M059J (cell line): Measurements from ENCODE around the gene TCL1A. TPM values are rescaled to one million over a fixed set of nuclear protein-coding genes. Genes with fewer than 3 reads are reported as not detected.
"Not testable (repeated sequence)": the region's sequence is repeated elsewhere in the genome, so short reads cannot be mapped to it uniquely, and the experiment has no call there.

Experiments used
- DNase-seq: peaks from one replicate; pipeline ENCODE4 v3.0.0-alpha.2; 2012; ENCODE audit warnings: low read depth
- total RNA-seq: library from RNA; depleted of rRNA; stranded (reverse); fragments of >200 nt; shearing (Covaris generic); gene quantifications from 2 replicates; pipeline ENCODE4 v1.2.3, GENCODE V29; 2014; rRNA removed

TCL1A gene
- total RNA-seq, 1 experiment from 2014 or later: not detected

DNA sequence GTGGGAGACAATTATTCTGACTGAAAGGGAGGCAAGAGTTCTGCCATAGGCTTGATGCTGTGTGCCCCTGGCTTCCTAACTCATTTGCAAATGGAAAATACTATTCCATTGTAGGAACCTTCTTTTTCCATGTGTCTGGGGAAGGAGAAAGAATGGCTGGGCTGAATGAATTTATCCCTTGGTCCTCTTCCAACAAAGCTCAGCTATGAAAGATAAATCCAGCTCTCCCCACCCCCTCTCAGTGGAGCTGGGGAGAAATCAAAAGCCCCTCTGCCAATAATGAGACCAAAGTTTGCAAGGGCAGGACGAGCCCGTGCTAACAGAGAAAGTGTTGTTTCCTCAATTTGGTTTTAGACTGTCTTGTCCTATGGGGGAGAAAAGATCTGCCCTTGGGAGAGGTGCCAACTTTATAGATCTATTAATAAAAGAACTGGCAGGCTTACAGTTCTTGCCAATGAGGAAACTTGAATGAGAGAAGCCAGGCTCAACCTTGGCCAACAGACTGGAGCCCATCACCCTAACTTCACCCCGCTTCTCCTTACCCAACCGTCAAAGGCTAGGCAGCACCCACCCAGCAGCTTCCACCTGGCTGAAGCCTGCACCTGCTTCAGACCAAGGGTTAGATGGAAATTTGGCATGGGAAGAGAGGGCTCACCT is 36.6 kb downstream of the TCL1A start:
- no peak for DNase-seq

DNA sequence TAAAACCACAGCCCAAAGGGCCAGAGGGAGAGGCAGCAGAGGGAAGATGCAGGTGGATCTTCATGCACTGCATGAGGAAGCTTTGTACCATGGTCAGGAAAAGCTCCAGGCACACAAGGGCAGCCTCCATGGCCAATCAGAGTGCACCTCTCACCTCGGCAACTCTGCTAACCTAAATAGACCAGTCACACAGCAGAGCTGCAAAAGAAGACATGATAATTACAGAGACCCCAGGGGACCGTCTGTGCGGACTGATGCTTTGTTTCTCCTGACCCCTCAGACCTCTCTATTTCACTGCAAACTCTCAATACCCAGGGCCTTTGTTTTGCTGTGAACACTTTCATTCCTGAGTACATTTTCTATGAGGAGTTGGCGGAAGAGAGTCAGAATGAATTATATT is 38.4 kb downstream of the TCL1A start:
- DNase-seq: no peak

DNA sequence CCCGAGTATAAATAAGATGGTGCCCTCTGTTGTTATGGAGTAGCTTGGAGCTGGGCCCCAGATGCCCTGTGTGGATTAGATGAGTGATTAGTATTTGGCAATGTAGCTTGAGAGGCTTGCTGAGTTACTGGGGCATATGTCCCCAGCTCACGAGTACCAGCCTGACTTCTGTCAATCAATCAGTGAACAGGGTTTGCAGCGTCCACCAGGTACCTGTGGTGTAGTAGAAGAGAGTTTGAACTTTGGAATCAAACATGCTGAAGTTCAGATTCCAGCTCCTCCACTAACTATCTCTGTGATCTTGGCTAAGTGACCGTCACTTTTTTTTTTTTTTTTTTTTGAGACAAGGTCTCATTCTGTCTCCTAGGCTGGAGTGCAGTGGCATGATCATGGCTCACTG is 39.3 kb downstream of the TCL1A start:
- DNase-seq: no peak

DNA sequence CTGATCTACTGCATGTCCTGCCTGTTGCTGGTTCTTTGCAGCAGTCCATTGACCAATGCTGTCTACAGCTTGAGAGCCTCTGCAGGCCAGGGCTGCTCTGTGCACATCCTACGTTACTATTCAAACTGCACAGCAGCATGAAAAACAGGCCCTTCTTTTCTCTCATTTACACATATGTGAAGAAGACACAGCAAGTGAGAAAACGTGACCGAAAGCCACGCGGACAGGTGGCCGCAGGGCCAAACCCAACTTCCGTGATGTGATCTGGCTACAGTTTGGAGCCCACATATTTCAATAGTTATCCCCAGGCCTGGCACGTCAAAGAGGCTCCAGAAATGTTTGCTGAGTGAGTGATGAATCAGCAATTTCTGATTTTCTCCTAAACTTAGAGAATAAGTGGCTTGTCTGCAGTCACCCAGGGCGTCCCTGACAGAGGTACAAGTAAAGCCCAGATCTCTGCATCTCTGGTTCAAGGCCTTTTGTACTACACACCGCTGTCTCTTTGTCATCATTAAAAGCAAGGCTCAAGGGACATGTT is 45.6 kb downstream of the TCL1A start:
- DNase-seq: no peak

DNA sequence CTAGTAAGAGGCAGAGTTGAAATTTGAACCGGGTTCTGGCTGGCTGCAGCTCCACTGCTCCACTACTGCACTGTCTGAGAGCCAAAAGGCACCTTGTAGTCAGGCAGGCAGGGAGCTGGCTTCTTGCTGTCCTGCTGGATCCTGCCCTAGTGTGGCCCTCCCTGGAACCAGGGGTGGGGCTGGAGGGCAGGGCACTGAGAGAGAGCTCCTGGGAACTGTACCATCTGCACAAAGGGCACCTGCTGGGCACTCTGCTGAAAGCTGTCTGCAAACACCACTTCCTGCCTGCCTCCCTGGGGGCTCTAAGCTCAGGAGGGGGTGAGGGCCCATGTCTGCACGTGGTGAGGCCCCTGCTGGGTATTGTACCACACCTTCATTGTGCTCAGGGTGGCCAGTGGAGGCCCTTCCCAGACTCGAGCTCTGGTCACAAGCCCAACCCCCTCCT is 46.7 kb downstream of the TCL1A start:
- DNase-seq: no peak

DNA sequence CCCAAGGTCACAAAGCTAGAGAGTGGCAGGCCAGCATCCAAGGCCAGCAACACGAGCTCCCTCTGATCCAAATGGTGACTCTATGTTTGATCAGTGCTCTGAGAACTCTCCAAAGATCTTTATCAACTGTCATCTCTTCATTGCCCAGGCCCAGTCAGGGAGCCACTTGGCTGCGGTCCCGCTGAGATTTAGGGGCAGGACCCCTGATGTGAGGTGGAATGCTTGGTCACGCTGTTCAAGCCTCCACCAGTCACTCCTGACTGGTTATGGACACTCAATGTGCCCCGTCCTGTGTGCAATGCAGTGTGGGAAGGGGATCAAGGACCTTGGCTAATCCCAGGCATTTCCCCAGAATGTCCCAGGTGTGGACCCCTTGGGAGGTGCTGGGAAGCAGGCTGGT is 47.5 kb downstream of the TCL1A start:
- no peak for DNase-seq

DNA sequence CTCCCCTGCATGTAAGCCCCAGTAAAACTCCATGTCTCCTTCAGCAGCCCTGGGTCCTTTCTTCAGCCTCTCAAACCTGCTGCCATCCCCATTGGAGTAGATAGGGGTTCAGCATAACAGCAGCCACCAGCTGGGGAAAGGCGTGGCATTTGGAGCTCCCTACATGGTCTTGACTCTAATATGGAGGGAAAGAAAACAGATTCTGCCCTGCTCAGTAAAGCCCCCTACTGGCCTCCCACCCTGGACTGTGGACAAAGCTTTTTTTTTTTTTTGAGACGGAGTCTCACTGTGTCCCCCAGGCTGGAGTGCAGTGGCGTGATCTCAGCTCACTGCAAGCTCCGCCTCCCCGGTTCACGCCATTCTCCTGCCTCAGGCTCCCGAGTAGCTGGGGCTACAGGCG is 48.4 kb downstream of the TCL1A start:
- DNase-seq: not testable (repeated sequence)

DNA sequence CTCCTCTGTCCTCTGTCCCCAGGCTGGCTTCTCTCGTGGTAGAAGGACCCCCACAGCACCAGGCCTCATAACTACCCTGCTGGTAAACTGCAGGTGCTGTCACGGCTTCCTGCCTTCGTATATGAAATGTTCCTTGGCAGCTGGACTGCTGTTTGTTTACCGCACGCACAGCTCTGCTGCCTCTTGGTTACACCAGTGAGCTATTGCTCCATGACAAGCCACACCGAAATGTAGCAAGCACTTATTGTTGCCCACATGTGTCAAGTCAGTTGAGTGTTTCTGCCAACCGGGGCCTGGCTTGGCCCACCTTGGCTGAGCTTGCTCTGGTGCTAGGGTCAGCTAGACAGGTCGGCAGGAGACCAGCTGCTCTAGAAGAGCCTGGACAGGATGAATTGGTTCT is 49.4 kb downstream of the TCL1A start:
- DNase-seq: no peak

DNA sequence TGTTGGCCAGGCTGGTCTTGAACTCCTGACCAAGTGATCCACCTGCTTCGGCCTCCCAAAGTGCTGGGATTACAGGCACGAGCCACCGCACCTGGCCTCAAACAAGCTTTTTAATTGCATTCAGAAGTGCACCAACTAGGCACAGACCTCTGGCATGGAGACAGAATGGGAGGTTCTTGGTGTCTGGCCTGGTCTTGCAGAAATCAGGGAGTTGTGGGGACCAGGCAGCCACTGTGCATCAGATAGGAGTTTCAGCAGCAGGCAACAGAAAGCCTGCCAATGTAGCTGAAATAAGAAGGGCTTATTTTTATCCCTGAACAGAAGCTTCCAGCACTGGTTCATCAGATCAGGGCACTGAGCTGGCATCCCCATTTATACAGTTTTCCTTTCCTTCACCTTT is 49.9 kb downstream of the TCL1A start:
- no peak for DNase-seq

DNA sequence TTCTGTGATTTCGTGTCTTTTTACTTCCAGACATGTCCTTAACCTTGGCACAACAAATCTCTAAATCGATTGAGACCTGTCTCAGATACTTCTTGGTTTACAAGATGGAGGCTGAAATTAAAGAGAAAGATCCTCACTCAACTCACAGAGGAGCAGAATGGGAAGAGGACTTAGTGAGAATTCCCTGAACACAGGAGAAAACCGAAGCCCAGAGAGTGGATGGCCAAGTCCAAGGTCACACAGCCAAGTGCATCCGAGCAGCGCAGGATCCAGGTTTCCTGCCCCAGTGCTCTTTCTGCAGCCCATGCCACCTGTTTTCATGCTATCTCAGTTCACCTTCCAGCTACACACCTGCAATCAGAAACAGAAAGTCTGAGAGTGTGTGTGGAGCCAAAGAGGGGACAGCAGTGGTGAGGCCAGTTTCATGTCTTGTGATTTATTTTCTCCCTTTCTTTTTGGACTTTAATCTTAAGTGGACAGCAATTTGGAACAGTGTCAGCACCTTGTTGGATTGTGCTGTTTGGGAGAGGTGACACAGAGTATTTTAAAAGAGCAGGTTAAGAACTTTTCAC is 50.6 kb downstream of the TCL1A start:
- no peak for DNase-seq

DNA sequence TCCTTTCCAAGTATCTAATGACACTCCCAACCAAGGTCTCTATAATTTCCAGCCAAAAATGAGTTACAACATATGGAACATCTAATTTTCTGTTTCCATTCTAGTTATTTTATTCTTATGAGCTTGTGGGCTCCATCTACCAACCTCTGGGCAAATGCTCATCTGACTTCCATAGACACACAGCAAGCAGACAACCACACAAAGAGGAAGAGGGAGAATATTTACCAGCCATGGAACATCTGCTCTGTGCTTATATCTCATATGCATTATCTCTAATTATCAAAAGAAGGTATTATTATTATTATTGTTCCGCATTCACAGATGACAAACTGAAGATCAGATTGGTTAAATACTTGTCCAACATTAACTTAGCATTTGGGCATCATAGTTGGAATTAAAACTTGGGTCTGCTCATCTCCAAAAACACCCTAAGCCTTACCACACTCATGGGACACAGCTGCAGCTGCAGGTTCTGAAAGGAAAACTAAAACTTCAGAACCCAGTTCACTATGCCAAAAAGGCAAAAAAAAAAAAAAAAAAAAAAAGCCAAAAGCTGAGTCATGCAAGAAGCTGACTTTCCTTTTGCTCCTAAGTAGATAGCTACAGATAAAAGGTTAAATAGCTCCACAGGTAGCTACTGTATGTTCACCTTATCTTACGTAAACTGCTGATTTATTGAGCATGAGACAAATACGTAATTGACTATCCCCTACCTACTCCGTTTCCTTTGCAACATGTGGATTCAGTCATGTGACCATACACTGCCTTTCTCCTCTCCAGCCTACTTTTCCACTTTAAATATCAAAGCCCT is 51.3 kb downstream of the TCL1A start:
- DNase-seq: no peak

DNA sequence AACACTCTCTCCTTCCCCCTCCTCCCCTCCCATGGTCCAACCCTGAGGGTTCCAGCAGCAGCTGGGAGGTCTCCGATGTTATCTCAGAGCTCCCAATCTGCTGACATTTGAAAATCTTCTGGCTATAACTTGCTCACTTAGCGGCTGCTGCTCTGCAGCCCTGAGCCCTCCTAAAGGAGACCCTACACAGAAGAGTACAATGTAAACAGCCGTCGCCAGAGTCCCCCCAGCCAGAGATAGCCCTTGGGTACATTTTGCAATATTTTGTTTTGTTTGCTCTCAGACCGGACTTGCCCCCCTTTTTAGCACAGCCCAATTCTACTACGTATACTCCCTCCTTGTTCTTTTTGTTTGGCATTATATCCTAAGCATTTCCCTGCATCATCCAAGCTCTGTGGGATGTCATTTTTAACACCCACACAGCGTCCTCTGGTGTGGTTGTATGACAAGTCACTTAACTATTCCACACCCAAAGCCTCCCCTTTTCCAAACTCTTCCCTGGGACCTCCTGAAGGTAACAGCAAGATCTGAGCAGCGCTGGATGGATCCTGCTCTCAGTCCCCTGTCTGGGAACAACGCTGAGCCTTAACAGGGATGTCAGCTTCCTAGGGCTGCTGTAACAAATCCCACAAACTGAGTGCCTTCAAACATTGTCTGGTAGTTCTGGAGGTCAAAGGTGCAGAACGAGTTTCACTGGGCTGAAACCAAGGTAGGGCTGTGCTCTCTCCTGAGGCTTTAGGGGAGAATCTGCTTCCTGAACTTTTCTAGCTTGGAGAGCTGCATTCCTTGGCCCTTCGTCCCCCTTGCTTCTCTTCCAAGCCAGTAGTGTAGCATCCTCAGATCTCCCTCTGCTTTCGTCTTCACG is 53.0 kb downstream of the TCL1A start:
- DNase-seq: no peak

DNA sequence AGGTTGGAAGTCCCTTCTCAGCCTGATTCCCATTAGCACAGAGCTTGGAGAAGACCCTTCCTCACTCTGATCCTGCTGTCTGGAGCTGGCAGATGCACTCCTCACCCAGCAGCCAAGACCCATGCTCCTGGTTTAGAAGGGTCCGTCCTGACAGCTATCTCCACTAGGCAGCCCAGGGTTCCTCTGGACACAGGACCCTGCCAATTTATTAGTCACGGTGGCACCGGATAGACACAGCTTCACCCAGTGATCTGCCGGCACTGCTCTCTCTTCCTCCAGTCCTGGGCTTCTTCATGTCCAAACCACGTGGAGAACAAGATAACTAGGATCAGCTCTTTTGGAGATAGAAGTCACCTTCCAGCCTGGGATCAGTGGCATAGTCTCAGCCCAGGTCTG is 53.9 kb downstream of the TCL1A start:
- no peak for DNase-seq

Other genes starting within 250 kb of the TCL1A start
- 0.44 and 2.8 TPM in 2 replicates for gene SYNE3, start 197.5 kb downstream of the TCL1A start, total RNA-seq
- 40.9 and 57.1 TPM in 2 replicates for gene GLRX5, start 179.1 kb downstream of the TCL1A start, total RNA-seq
- not detected in 2 replicates for gene TCL1B, start 27.7 kb downstream of the TCL1A start, total RNA-seq
- gene TUNAR, start 162.7 kb upstream of the TCL1A start, total RNA-seq: not detected in 2 replicates